Stromal cell of bone marrow (primary cell): Measurements from ENCODE around the gene TPSAB1.
"Not testable (repeated sequence)": the region's sequence is repeated elsewhere in the genome, so short reads cannot be mapped to it uniquely, and the experiment has no call there.

ENCODE experiments used
- DNase-seq: peaks from one replicate; pipeline ENCODE4 v3.0.0-alpha.2; 2012; ENCODE audit warnings: low read depth

Gene TPSAB1

DNA sequence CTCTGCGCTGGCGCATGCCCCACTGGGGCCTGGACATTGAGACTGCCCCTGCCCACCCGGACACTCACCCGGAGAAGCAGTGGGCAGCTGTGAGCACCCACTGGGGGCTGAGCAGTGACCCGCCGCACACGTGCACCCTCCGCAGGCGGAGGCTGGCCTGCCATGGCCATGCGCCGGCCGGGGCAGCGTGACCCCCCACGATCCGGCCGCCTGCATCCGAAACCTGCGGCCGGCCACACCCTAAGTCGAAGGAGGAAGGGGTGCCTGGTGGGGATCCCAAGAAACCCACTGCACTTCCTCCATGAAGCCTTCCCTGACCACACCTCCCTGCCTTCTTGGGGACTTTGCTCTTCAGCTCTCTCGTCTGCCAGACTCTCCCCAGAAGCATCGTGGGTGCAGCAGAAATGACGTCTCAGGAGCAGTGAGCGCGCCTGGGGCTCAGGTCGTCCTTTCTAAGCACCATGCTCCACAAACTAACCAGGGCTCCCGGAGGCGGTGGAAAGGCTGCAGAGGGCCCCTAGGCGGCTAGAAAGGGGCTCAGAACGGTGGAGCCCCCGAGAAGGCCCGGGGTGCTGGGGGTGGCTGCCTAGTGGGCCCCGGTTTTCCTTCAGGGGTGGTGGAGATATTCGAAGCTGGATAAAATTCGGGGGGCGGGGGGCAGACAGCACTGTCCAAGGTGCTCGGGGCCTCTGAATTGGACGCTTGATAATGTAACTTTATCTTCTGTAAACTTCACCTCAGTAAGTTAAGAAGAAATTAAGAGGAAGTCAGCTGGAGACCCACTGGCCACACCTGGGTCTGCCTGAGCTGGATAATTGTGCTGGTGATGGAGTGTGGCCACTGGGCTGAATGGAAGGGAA lies 16.9 kb upstream of the TPSAB1 start:
- no peak for DNase-seq

DNA sequence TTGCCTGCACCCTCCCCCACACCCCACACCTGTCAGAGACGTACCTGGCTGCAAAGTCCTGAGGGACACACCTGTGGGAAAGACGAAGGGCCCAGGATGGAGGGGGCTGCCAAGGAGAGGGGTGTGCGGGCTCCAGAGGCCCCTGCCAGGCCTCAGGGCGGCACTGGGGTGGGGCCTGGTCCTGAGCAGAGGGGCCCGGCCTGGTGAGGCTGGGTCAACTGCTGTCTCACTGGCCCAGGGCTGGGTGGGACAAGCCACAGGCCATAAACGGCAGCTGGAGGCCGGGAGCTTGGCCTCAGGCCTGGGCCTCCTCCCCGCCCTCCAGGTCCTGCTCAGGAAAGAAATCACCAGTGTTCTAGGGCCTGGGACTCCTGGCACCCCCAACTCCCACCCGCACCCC lies 15.9 kb upstream of the TPSAB1 start:
- DNase-seq = no peak

DNA sequence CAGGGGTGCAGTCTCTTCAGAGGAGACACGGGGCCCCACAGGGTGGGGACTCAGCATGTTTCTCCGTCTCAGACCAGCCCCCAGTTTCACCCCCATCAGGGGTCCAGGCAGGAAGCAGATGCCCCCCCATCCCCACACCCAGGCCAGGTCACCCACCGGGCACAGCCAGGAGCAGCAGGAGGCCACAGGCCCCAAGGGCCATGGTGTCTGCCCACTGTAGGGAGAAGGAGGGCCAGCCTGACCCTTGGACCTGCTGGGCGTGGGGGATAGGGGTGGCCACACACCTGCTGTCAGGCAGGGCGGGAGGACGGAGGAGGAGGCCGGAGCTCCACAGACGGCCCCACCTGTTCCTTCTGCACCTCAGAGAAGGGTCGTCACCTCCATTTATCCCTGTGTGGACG lies 15.5 kb upstream of the TPSAB1 start, which contains the start of gene TPSG1:
TSS of gene TPSG1 (minus strand) at position 218 of the 401 bp plus-strand sequence. CDS start at position 202, 16 bp downstream.
- DNase-seq = no peak

DNA sequence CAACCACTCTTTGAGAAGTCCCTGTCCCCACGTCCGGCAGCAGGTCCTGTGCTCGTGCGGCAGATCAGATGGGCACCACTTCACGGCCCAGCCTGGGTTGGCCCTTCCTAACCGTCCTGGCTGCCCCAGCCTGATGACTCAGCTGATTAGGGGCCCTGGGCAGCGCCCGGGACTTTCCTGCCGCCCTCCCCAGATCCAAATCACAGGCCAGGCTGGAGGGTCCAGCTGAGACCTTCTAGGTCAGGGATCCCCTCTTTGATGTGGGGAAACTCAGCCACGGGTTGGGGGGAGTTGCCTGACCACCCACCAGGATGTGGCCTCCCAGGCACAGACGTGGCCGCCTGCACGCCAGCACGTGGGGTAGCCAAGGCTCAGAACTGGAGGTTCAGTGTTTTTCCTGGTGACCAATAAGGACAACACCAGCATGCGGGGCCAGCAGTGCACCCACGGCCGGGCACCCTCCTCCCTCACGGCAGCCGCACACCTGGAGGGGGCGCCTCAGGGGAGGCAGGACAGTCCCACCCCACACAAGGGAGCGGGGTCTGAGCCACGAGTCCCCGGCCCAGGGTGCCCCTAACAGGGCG lies 14.7 kb upstream of the TPSAB1 start:
- DNase-seq = not testable (repeated sequence)

DNA sequence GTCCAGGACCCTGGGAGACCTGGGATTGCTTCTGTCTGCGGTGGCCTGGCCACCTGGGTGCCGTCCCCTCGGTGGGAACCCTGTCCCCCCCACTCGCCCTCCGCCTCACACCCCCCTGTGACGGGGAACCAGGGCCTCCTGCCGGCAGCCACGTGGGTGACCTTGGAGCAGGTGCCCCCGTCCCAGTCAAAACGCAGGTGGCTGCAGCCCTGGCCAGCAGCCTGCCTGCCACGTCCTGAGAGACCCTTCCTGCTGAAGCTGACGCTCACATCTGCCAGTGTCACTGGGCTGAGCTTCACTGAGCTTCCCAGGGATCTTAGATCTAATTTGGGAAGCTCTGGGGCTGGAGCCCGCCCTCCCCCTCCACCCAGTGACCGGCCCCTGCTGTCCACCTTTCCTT lies 13.8 kb upstream of the TPSAB1 start:
- not testable (repeated sequence) for DNase-seq

DNA sequence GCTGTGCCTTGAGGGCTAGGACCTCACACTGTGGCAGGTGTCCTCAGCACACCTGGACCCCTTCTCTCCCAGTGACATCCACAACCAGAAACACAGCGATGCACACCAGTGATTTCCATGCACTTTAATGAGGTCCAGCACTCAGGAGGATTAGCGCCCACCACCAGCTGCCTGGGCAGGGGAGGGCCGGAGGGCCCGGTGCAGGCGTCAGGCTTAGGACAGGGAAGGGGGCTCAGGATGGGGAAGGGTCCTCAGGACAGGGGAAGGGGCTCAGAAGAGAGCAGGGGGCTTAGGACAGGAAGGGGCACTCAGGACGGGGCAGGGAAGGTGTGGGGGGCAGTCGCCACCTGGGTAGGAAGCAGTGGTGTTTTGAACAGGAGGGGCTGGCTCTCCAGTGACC lies 12.3 kb upstream of the TPSAB1 start:
- DNase-seq = not testable (repeated sequence)

DNA sequence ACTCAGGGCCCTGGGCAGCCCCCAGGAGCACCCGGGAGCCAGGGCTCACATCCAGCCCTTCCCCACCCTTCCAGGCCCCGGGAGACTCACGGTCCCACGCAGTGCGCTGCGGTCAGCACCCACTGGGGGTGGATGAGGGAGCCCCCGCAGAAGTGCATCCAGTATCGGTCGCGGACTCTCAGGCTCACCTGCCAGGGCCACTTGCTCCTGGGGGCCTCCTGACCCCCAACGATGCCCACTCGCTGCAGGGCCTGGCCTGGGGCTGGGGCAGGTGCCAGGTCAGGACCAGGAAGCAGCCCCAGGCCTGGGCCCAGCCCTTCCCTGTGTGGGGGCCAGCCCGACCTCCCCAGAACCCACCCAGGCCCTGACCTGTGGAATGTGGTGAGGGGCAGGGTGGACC lies 11.0 kb upstream of the TPSAB1 start:
- not testable (repeated sequence) for DNase-seq

DNA sequence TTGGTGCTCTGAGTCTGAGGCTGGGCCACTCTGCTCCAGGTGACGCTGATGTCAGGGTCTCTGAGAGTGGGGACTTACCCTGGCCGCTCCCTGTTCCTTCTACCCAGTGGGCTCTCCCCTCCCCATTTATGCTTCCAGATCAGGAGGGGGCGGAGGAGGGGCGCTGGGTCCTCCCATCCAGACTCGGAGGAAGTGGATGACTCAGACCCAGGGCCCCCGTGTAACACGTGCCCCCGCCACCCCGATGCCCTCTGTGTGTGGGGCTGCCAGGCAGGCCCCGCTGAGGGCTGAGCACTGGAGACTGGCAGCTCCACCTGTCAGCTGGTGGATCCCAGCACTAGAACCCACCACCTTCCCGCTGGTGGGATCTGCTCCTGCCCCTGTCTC lies 10.4 kb upstream of the TPSAB1 start, which contains the start of gene TPSB2:
TSS of gene TPSB2 (minus strand) at position 101 of the 387 bp plus-strand sequence. CDS start 233 bp downstream, outside the sequence.
- DNase-seq = not testable (repeated sequence)

DNA sequence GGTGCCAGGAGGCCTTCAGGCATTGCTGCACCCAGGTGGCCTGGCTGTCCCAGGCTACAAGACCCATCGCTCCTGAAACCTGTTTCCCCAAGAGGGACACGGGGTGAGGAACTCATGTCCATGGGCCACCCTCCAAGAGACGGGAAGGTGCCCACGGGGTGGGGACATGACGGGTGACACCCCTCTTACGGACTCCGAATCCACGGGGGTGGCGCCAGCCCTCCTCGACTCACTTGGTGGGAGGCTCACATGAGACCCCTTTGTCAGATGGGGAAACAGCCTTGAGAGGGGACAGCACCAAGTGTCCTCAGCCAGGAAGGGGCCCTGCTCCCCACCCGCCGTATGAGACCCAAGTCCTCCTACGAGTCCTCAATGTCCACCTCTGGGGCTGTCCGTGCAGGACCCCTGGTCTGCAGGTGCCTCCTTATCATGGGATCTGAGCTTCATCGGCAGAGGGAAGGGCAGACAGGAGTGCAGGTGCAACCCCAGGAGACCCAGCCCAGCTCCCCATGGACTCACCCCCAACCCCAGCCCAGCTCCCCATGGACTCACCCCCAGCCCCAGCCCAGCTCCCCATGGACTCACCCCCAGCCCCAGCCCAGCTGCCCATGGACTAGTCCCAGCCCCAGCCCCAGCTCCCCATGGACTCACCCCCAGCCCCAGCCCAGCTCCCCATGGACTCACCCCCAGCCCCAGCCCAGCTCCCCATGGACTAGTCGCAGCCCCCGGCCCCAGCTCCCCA lies 9.9 kb upstream of the TPSAB1 start:
- DNase-seq = not testable (repeated sequence)

DNA sequence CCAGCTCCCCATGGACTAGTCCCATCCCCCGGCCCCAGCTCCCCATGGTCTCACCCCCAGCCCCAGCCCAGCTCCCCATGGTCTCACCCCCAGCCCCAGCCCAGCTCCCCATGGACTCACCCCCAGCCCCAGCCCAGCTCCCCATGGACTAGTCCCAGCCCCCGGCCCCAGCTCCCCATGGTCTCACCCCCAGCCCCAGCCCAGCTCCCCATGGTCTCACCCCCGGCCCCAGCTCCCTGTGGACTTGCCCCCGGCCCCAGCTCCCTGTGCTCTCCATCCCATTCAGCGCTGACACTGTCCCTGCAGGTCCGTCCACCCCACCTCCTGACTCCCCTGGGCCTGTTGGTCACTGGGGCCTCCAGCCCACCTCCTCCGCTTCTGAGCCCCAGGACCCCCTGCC lies 9.2 kb upstream of the TPSAB1 start:
- DNase-seq = not testable (repeated sequence)

DNA sequence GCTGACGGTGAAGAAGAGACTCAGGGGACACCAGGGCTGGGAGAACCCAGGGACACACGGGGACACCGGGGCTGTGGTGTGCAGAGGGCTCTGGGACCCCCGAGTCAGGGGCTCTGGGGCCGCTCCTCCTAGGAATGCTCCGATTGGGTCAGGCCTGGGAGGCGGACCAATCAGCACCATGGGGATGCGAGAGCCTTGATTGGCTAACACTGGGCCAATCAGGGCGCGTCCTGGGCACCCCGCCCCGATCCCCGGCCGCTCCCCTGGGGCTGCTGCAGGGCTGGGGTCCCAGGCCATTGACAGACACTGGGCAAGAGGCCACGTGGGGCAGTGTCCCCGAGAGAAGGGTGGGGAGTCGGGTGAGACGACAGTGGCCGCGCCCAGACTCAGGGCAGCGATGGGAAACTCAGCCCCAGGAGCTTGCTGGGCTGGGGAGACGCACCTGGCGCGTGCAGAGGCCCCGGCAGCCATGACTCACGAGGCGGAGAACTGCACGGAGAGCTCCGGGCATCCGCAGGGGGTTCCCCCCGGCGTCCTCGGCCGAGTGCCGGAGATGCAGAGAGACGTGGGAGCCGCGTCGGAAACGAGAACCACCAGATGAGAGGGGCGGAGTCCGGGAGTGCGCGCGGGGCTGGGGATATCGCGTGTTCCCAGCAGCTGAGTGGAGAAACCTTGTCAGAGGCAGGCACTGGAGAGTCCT lies 8.3 kb upstream of the TPSAB1 start:
- DNase-seq = not testable (repeated sequence)

DNA sequence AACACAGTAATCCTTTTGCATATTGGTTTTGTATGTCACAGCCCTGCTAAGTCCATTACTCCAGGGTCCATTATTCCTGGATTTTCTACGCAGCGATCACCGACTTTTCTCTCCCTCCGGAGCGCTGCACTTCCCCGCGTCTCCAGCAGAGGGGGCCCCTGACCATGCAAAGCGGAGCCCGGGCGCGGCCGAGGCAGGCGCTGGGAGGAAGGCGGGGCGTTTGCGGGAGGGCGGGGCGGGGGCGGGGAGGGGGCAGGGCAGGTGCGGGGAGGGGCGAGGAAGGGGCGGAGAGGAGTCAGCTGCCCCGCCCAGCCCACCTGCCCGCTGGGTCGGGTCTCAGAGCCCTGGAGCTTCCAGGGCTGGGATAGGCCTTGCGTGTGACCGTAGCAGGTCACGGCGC lies 3.8 kb upstream of the TPSAB1 start:
- DNase-seq = not testable (repeated sequence)

DNA sequence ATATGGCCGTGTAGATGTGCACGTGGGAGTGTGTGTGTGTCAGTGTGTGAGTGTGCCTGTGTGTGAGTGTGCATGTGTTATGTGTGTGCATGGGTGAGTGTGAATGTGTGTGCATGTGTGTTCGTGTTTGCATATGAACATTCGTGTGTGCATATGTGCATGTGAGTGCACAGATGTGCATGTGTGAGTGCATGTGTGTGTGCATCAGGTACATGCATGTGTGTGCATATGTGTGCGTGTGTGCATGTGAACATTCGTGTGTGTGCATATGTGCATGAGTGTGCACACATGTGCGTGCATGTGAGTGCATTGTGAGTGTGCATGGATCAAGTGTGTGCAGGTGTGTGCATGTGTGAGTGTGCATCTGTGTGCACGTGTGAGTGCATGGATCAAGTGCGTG lies 2.5 kb upstream of the TPSAB1 start:
- no peak for DNase-seq

DNA sequence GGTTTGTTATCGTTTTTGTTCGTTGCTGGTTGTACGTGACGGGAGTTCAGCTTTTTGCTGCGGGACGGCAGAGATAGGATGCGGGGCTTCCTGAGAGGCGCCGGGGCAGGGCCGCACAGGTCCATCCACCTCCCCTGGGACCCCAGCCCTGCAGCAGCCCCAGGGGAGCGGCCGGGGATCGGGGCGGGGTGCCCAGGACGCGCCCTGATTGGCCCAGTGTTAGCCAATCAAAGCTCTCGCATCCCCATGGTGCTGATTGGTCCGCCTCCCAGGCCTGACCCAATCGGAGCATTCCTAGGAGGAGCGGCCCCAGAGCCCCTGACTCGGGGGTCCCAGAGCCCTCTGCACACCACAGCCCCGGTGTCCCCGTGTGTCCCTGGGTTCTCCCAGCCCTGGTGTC lies 1.6 kb upstream of the TPSAB1 start:
- DNase-seq = not testable (repeated sequence)

DNA sequence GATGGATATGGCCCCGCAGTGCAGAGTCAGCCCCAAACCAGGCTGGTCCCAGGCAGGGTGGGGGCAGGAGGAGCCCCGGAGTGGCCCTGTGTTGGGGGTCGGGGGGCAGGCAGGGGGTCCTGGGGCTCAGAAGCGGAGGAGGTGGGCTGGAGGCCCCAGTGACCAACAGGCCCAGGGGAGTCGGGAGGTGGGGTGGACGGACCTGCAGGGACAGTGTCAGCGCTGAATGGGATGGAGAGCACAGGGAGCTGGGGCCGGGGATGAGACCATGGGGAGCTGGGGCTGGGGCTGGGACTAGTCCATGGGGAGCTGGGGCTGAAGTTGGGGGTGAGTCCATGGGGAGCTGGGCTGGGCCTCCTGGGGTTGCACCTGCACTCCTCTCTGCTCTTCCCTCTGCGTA lies 930 bp upstream of the TPSAB1 start:
- DNase-seq = not testable (repeated sequence)

DNA sequence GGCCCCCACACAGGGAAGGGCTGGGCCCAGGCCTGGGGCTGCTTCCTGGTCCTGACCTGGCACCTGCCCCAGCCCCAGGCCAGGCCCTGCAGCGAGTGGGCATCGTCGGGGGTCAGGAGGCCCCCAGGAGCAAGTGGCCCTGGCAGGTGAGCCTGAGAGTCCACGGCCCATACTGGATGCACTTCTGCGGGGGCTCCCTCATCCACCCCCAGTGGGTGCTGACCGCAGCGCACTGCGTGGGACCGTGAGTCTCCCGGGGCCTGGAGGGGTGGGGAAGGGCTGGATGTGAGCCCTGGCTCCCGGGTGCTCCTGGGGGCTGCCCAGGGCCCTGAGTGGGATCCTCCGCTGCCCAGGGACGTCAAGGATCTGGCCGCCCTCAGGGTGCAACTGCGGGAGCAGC lies 576 bp downstream of the TPSAB1 start:
- not testable (repeated sequence) for DNase-seq

DNA sequence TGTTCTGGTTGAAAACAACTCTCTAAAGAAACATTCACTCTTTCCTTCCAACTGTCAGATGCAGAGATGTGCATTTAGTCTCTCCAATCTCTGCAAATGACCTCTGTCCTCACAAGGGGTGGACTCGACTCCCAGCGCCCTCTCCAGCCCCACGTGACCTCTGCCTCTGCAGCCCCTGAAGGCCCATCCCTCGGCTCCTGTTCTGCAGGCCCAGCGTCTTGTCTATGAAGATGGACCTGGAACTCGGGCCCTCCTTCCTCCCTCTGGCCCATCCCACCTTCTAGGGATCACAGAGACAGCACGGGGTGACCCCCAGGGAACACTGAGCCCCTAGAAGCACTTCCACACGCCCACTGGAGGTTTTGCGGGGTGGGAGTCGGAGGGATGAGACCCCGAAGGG lies 2.9 kb downstream of the TPSAB1 start:
- not testable (repeated sequence) for DNase-seq

DNA sequence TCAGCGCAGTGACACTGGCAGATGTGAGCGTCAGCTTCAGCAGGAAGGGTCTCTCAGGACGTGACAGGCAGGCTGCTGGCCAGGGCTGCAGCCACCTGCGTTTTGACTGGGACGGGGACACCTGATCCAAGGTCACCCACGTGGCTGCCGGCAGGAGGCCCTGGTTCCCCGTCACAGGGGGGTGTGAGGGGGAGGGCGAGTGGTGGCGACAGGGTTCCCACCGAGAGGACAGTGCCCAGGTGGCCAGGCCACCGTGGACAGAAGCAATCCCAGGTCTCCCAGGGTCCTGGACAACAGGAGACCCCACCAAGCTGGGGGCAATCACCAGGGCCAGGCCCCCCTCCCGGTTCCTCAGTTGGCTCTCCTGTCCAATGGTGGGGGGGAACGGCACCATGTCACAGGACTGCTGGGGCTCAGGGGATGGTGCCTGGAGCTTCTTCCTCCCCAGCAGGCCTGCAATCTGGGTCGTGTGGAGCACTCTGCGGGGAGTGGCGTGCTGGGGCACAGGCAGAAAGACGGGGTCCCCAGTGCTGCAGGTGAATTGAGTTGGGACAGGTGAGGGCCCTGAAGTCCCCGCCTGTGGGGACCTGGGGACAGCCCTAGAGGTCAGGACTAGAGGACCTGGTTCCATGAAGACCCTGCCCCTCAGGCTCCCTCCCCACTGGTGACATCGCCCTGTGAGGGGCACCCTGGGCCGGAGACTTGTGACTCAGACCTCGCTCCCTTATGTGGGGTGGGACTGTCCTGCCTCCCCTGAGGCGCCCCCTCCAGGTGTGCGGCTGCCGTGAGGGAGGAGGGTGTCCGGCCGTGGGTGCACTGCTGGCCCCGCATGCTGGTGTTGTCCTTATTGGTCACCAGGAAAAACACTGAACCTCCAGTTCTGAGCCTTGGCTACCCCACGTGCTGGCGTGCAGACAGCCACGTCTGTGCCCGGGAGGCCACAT lies 3.7 kb downstream of the TPSAB1 start:
- not testable (repeated sequence) for DNase-seq

DNA sequence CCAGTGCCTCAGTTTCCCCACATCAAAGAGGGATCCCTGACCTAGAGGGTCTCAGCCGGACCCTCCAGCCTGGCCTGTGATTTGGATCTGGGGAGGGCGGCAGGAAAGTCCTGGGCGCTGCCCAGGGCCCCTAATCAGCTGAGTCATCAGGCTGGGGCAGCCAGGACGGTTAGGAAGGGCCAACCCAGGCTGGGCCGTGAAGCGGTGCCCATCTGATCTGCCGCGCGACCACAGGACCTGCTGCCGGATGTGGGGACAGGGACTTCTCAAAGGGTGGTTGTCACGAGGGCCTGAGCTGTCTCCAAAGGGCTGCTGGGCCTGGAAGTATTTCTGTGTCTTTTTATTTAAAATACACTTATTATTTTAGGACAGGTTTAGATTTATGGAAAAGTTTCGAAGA lies 4.4 kb downstream of the TPSAB1 start:
- DNase-seq = no peak

DNA sequence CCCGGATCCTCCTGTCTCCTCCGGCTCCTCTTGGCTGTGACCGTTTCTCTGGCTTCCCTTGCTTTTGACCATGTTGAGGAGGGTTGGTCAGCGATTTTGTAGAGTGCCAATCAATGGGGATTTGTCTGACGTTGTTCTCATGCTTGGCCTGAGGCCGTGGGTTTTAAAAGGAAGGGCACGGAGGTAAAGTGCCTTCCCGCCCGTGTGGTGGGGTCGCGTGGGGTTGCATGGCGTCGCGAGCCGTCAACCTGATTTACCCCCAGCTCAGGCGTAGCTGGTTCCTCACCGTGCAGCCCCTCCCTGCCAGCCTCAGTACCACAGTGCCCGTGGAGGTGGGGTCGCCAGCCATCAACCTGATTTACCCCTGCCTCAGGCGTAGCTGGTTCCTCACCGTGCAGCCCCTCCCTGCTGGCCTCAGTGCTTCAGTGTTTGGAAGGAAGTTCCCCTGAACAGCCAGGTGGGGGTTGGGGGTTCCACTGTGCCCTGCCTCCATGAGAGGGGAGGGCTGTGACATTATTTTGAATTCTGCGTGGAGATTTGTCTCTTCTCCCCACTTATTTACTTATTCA lies 5.0 kb downstream of the TPSAB1 start:
- no peak for DNase-seq
